ENCODE measurements around the gene MYO18A.
"Not testable (repeated sequence)": the region's sequence is repeated elsewhere in the genome, so short reads cannot be mapped to it uniquely, and the experiment has no call there.

The MYO18A gene

GRCh38 chr17:29170682-29171081, 9.5 kb downstream of the MYO18A start:
- Histone ChIP-seq H3K4me3 (ENCODE audit: low read length) (no peak overlapping the region), H3K9me3 (replicated peaks; ENCODE audit: insufficient read depth, low read length) (no peaks in the 10 kb centered on the region), H3K9ac (ENCODE audit: low read length) (no peak overlapping the region), H3K27ac (ENCODE audit: low read length) (no peak overlapping the region), H2AFZ (ENCODE audit: low read length) (no peak overlapping the region), H3K4me2 (ENCODE audit: low read depth, low read length) (no peak overlapping the region), H3K79me2 (ENCODE audit: low read length) (0 out of 2 replicates have a peak, but pooled peaks cover 3% of the 10 kb centered on the region), H3K4me1 (ENCODE audit: low read length) (no peaks in the 10 kb centered on the region), H3F3A (ENCODE audit: insufficient read depth, low read length) (no peaks in the 10 kb centered on the region), H4K20me1 (ENCODE audit: insufficient read depth, low read length) (no peaks in the 10 kb centered on the region), H3K36me3 (replicated peaks; ENCODE audit: insufficient read depth, low read length) (no peaks in the 10 kb centered on the region), H3K27me3 (replicated peaks; ENCODE audit: insufficient read depth, low read length) (no peaks in the 10 kb centered on the region), H3K9me2 (replicated peaks; ENCODE audit: insufficient read depth, low read length) (no peaks in the 10 kb centered on the region)
- TF ChIP-seq CTCF (IDR thresholded peaks at IDR 0.05; ENCODE audit: low read length) = no peak
- no peak for TF ChIP-seq EZH2 (optimal IDR thresholded peaks at IDR 0.05; ENCODE audit: low read depth, low read length)
- TF ChIP-seq EZH2phosphoT487 (IDR thresholded peaks at IDR 0.05; ENCODE audit: low read length) = no peak
- DNase-seq = no peak

- Histone ChIP-seq H4K20me1 (ENCODE audit: insufficient read depth, low read length) (no peaks in the 10 kb centered on the region), H2AFZ (ENCODE audit: low read length) (no peak overlapping the region), H3K4me1 (ENCODE audit: low read length) (no peaks in the 10 kb centered on the region), H3K9me3 (replicated peaks; ENCODE audit: insufficient read depth, low read length) (no peaks in the 10 kb centered on the region), H3K4me3 (ENCODE audit: low read length) (no peak overlapping the region), H3K79me2 (ENCODE audit: low read length) (no peaks in the 10 kb centered on the region), H3K36me3 (replicated peaks; ENCODE audit: insufficient read depth, low read length) (no peaks in the 10 kb centered on the region), H3K27ac (ENCODE audit: low read length) (no peak overlapping the region), H3K9me2 (replicated peaks; ENCODE audit: insufficient read depth, low read length) (no peaks in the 10 kb centered on the region), H3K4me2 (ENCODE audit: low read depth, low read length) (no peak overlapping the region), H3K9ac (ENCODE audit: low read length) (no peak overlapping the region), H3K27me3 (replicated peaks; ENCODE audit: insufficient read depth, low read length) (no peaks in the 10 kb centered on the region), H3F3A (ENCODE audit: insufficient read depth, low read length) (no peaks in the 10 kb centered on the region)
- no peak for TF ChIP-seq EZH2phosphoT487 (IDR thresholded peaks at IDR 0.05; ENCODE audit: low read length)
- no peak for TF ChIP-seq CTCF (IDR thresholded peaks at IDR 0.05; ENCODE audit: low read length)
- TF ChIP-seq EZH2 (optimal IDR thresholded peaks at IDR 0.05; ENCODE audit: low read depth, low read length) = no peak
- DNase-seq = no peak
Measured at GRCh38 chr17:29169806-29170591, 10.2 kb downstream of the MYO18A start.

- not testable (repeated sequence) for H3K27me3 ChIP-seq (replicated peaks; ENCODE audit: insufficient read depth, low read length); H2AFZ ChIP-seq (ENCODE audit: low read length); H3K9me2 ChIP-seq (replicated peaks; ENCODE audit: insufficient read depth, low read length); H3K27ac ChIP-seq (ENCODE audit: low read length); H3K36me3 ChIP-seq (replicated peaks; ENCODE audit: insufficient read depth, low read length); H3K9ac ChIP-seq (ENCODE audit: low read length); H3K4me1 ChIP-seq (ENCODE audit: low read length); H3K4me3 ChIP-seq (ENCODE audit: low read length); H3K79me2 ChIP-seq (ENCODE audit: low read length); H3F3A ChIP-seq (ENCODE audit: insufficient read depth, low read length); H4K20me1 ChIP-seq (ENCODE audit: insufficient read depth, low read length); H3K9me3 ChIP-seq (replicated peaks; ENCODE audit: insufficient read depth, low read length); DNase-seq; H3K4me2 ChIP-seq (ENCODE audit: low read depth, low read length)
Measured at GRCh38 chr17:29168759-29169126, 11.5 kb downstream of the MYO18A start.

GRCh38 chr17:29168079-29168758, 12.0 kb downstream of the MYO18A start:
- no peak for TF ChIP-seq EZH2 (optimal IDR thresholded peaks at IDR 0.05; ENCODE audit: low read depth, low read length)
- no peak for TF ChIP-seq CTCF (IDR thresholded peaks at IDR 0.05; ENCODE audit: low read length)
- TF ChIP-seq EZH2phosphoT487 (IDR thresholded peaks at IDR 0.05; ENCODE audit: low read length) = no peak
- Histone ChIP-seq H3F3A (ENCODE audit: insufficient read depth, low read length) (no peaks in the 10 kb centered on the region), H3K9me2 (replicated peaks; ENCODE audit: insufficient read depth, low read length) (no peaks in the 10 kb centered on the region), H3K27ac (ENCODE audit: low read length) (no peak overlapping the region), H3K27me3 (replicated peaks; ENCODE audit: insufficient read depth, low read length) (no peaks in the 10 kb centered on the region), H3K4me2 (ENCODE audit: low read depth, low read length) (no peak overlapping the region), H3K4me1 (ENCODE audit: low read length) (no peaks in the 10 kb centered on the region), H2AFZ (ENCODE audit: low read length) (no peak overlapping the region), H4K20me1 (ENCODE audit: insufficient read depth, low read length) (no peaks in the 10 kb centered on the region), H3K36me3 (replicated peaks; ENCODE audit: insufficient read depth, low read length) (no peaks in the 10 kb centered on the region), H3K9me3 (replicated peaks; ENCODE audit: insufficient read depth, low read length) (no peaks in the 10 kb centered on the region), H3K4me3 (ENCODE audit: low read length) (no peak overlapping the region), H3K79me2 (ENCODE audit: low read length) (0 out of 2 replicates have a peak, but pooled peaks cover under 1% of the 10 kb centered on the region), H3K9ac (ENCODE audit: low read length) (no peak overlapping the region)
- no peak for DNase-seq
